Liver (tissue), 3 donors: ENCODE measurements around the gene LOX.

Experiments
- ATF3 ChIP-seq: IDR thresholded peaks from 2 replicates; pipeline ENCODE4 v1.6.1; 2016; ENCODE audit warnings: antibody characterized with exemption
- EGR1 ChIP-seq, 2 donors: IDR thresholded peaks; 2 replicates each; pipeline ENCODE4 v1.6.1; 2016 to 2018; ENCODE audit warnings: antibody characterized with exemption in 2 of 2, low read depth in 2 of 2
- FOXA1 ChIP-seq: IDR thresholded peaks from 2 replicates; pipeline ENCODE4 v1.6.1; 2016; ENCODE audit warnings: antibody characterized with exemption
- FOXA2 ChIP-seq: IDR thresholded peaks from 2 replicates; pipeline ENCODE4 v1.6.1; 2016; ENCODE audit warnings: antibody characterized with exemption
- RAD21 ChIP-seq, 2 donors: IDR thresholded peaks; 2 replicates each; pipeline ENCODE4 v1.6.1; 2016; ENCODE audit warnings: antibody characterized with exemption in 2 of 2, mild to moderate bottlenecking in 2 of 2
- SP1 ChIP-seq: IDR thresholded peaks from 2 replicates; pipeline ENCODE4 v1.6.1; 2018; ENCODE audit warnings: antibody characterized with exemption, mild to moderate bottlenecking
- TAF1 ChIP-seq: conservative IDR thresholded peaks from 2 replicates; pipeline ENCODE4 v1.6.1; 2016; ENCODE audit warnings: antibody characterized with exemption, mild to moderate bottlenecking
- YY1 ChIP-seq: IDR thresholded peaks from 2 replicates; pipeline ENCODE4 v1.6.1; 2016; ENCODE audit warnings: antibody characterized with exemption, mild to moderate bottlenecking
- TF ChIP-seq, protein P1 (sequence below): fragments of 150-350 bp; IDR thresholded peaks from 2 replicates; pipeline ENCODE4 v1.5.1; 2017; ENCODE audit warnings: improper control_type of control experiment, low read depth, low read length; ENCODE audit not compliant: missing input control
- TF ChIP-seq, protein P2 (sequence below): IDR thresholded peaks from 2 replicates; pipeline ENCODE4 v1.6.1; 2016; ENCODE audit warnings: antibody characterized with exemption, mild to moderate bottlenecking
- TF ChIP-seq, protein P3 (sequence below): IDR thresholded peaks from 2 replicates; pipeline ENCODE4 v1.6.1; 2016; ENCODE audit warnings: antibody characterized with exemption
- donor health status: healthy.
- donor health status: healthy.

DNA sequence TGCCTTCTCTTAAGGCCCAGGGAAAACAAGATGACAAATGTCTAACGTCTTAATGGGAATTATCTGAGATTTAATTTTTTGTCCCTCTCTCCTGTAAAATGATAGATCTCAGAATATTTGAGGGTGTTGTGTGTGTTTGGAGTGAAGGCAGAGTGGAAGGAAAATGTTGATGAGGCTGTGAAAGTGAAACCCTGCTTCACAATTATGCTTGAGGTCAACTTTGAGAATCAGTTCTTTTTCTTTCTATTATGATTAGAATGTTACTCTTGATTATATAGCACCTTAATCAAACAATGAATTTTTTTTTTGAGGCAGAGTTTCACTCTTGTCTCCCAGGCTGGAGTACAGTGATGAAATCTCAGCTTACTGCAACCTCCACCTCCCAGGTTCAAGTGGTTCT, 5.5 kb upstream of the LOX start:
- TF ChIP-seq, protein P1, sequence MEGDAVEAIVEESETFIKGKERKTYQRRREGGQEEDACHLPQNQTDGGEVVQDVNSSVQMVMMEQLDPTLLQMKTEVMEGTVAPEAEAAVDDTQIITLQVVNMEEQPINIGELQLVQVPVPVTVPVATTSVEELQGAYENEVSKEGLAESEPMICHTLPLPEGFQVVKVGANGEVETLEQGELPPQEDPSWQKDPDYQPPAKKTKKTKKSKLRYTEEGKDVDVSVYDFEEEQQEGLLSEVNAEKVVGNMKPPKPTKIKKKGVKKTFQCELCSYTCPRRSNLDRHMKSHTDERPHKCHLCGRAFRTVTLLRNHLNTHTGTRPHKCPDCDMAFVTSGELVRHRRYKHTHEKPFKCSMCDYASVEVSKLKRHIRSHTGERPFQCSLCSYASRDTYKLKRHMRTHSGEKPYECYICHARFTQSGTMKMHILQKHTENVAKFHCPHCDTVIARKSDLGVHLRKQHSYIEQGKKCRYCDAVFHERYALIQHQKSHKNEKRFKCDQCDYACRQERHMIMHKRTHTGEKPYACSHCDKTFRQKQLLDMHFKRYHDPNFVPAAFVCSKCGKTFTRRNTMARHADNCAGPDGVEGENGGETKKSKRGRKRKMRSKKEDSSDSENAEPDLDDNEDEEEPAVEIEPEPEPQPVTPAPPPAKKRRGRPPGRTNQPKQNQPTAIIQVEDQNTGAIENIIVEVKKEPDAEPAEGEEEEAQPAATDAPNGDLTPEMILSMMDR: no peak
- TF ChIP-seq ATF3 (no peak), FOXA2 (no peak), TAF1 (no peak), RAD21 (IDR thresholded peaks at IDR 0.05) (no peak), EGR1 (IDR thresholded peaks at IDR 0.05; ENCODE audit: low read depth in 2 of 2) (no peak), SP1 (no peak), YY1 (no peak), FOXA1 (no peak)
- TF ChIP-seq, protein P2, sequence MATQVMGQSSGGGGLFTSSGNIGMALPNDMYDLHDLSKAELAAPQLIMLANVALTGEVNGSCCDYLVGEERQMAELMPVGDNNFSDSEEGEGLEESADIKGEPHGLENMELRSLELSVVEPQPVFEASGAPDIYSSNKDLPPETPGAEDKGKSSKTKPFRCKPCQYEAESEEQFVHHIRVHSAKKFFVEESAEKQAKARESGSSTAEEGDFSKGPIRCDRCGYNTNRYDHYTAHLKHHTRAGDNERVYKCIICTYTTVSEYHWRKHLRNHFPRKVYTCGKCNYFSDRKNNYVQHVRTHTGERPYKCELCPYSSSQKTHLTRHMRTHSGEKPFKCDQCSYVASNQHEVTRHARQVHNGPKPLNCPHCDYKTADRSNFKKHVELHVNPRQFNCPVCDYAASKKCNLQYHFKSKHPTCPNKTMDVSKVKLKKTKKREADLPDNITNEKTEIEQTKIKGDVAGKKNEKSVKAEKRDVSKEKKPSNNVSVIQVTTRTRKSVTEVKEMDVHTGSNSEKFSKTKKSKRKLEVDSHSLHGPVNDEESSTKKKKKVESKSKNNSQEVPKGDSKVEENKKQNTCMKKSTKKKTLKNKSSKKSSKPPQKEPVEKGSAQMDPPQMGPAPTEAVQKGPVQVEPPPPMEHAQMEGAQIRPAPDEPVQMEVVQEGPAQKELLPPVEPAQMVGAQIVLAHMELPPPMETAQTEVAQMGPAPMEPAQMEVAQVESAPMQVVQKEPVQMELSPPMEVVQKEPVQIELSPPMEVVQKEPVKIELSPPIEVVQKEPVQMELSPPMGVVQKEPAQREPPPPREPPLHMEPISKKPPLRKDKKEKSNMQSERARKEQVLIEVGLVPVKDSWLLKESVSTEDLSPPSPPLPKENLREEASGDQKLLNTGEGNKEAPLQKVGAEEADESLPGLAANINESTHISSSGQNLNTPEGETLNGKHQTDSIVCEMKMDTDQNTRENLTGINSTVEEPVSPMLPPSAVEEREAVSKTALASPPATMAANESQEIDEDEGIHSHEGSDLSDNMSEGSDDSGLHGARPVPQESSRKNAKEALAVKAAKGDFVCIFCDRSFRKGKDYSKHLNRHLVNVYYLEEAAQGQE: no peak
- TF ChIP-seq, protein P3, sequence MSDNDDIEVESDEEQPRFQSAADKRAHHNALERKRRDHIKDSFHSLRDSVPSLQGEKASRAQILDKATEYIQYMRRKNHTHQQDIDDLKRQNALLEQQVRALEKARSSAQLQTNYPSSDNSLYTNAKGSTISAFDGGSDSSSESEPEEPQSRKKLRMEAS: no peak
